OCI-LY7 (cell line): ENCODE results near the gene DTX3. TPM values are rescaled to one million over a fixed set of nuclear protein-coding genes. Genes with fewer than 3 reads are reported as not detected.

Experiments used
- BruUV-seq: library from RNA; stranded (reverse); fragments of 400-500 nt; replicated peaks from 2 replicates; lab custom pipeline; 2021; lab: Mats Ljungman, UMichigan
- CTCF ChIA-PET: fragments of 300-600 bp; sonication (Branson Sonifier 250); formaldehyde crosslinking; loops from one replicate; lab custom pipeline; 2022; ENCODE audit warnings: antibody characterized with exemption; ENCODE audit not compliant: unreplicated experiment; lab: Charles Lee
- POLR2A ChIA-PET: fragments of 300-600 bp; sonication (Branson Sonifier 250); formaldehyde crosslinking; loops from one replicate; lab custom pipeline; 2022; ENCODE audit warnings: antibody characterized with exemption; lab: Charles Lee
- DNase-seq: peaks from one replicate; pipeline ENCODE4 v3.0.0-alpha.2; 2015; ENCODE audit warnings: low spot score
- H2AFZ ChIP-seq: fragments of 200-600 bp; sonication (generic), shearing (Covaris generic); 2 replicates; pipeline ENCODE4 v1.6.1; 2014; ENCODE audit warnings: mild to moderate bottlenecking, antibody characterized with exemption, low read length, moderate library complexity
- H3K27ac ChIP-seq: fragments of 200-600 bp; sonication (generic); 2 replicates; pipeline ENCODE4 v1.5.1; 2014; ENCODE audit warnings: mixed run types, low read depth, mild to moderate bottlenecking, moderate library complexity, low read length, inconsistent platforms; ENCODE audit not compliant: poor library complexity, severe bottlenecking
- H3K36me3 ChIP-seq: fragments of 200-600 bp; sonication (generic); 2 replicates; pipeline ENCODE4 v1.6.1; 2014; ENCODE audit warnings: mild to moderate bottlenecking, antibody characterized with exemption, low read length, moderate library complexity, mixed read lengths; ENCODE audit not compliant: insufficient read depth
- H3K4me1 ChIP-seq: fragments of 200-600 bp; sonication (generic); 2 replicates; pipeline ENCODE4 v1.5.1; 2014; ENCODE audit warnings: mild to moderate bottlenecking, low read length; ENCODE audit not compliant: insufficient read depth, poor library complexity, severe bottlenecking
- H3K4me2 ChIP-seq: fragments of 200-600 bp; sonication (generic); 2 replicates; pipeline ENCODE4 v1.6.1; 2014; ENCODE audit warnings: mild to moderate bottlenecking, low read length
- H3K4me3 ChIP-seq: fragments of 200-600 bp; sonication (generic); 2 replicates; pipeline ENCODE4 v1.5.1; 2014; ENCODE audit warnings: mild to moderate bottlenecking, low read depth, low read length; ENCODE audit not compliant: poor library complexity, severe bottlenecking
- H3K79me2 ChIP-seq: fragments of 200-600 bp; sonication (generic); 2 replicates; pipeline ENCODE4 v1.6.1; 2016; ENCODE audit warnings: low read depth, mild to moderate bottlenecking, low read length, moderate library complexity, mixed read lengths; ENCODE audit not compliant: insufficient read depth
- H3K9me2 ChIP-seq: fragments of 200-600 bp; sonication (generic); 2 replicates; pipeline ENCODE4 v1.6.1; 2016; ENCODE audit warnings: mild to moderate bottlenecking, low read length, mixed read lengths; ENCODE audit not compliant: insufficient read depth
- H3K9me3 ChIP-seq: fragments of 200-600 bp; sonication (generic); 2 replicates; pipeline ENCODE4 v1.6.1; 2014; ENCODE audit warnings: mild to moderate bottlenecking, mixed run types, low read length, mixed read lengths
- H4K20me1 ChIP-seq: fragments of 200-600 bp; sonication (generic); 2 replicates; pipeline ENCODE4 v1.6.1; 2014; ENCODE audit warnings: mild to moderate bottlenecking, antibody characterized with exemption, low read length, moderate library complexity, mixed read lengths; ENCODE audit not compliant: insufficient read depth
- CTCF ChIP-seq: fragments of 200-600 bp; sonication (generic); conservative IDR thresholded peaks from 2 replicates; pipeline ENCODE4 v1.5.1; 2014; ENCODE audit warnings: mild to moderate bottlenecking, antibody characterized with exemption, low read length, moderate library complexity, mixed read lengths
- EZH2phosphoT487 ChIP-seq: fragments of 200-600 bp; sonication (generic); IDR thresholded peaks from 2 replicates; pipeline ENCODE4 v1.6.1; 2018; ENCODE audit warnings: low read depth, borderline replicate concordance, mild to moderate bottlenecking, mixed run types, antibody characterized with exemption, low read length, moderate library complexity, mixed read lengths
- intact Hi-C: fragments of 100-400 bp; cut with micrococcal nuclease; formaldehyde crosslinking; loops from one replicate; pipeline ENCODE4 v1.10.0; 2022; ENCODE audit not compliant: unreplicated experiment
- total RNA-seq, 2 experiments: library from RNA; depleted of rRNA in 1 of 2; stranded (reverse); fragments of >200 nt in 1 of 2; shearing (Covaris generic) in 1 of 2; gene quantifications; 2 replicates each; pipeline ENCODE4 v1.2.3, GENCODE V29; 2014 to 2022

DTX3 gene
- total RNA-seq, 2 experiments from 2014 or later: not detected

- Histone ChIP-seq H3K9me3 (no peaks in the 10 kb centered on the region), H3K36me3 (peaks cover 28% of the 10 kb centered on the region; the same call in 1 of the 2 replicates), H3K4me2 (peak overlapping the region; percentile 39; the same call in 1 of the 2 replicates), H3K9me2 (no peaks in the 10 kb centered on the region), H3K79me2 (no peaks in the 10 kb centered on the region), H3K4me3 (no peak overlapping the region), H2AFZ (no peak overlapping the region), H4K20me1 (no peaks in the 10 kb centered on the region), H3K4me1 (no peaks in the 10 kb centered on the region), H3K27ac (no peak overlapping the region)
- intact Hi-C loops: no loop called here
- no TSS peak for BruUV-seq
- no peak for DNase-seq
- ChIA-PET CTCF (no interaction called here), POLR2A (no interaction called here)
- TF ChIP-seq CTCF (no peak), EZH2phosphoT487 (no peak)
Measured at GRCh38 chr12:57604992-57605810, 577 bp downstream of the DTX3 start.

GRCh38 chr12:57605811-57606311 is 1.2 kb downstream of the DTX3 start:
- intact Hi-C loops: no loop called here
- no peak overlapping the region for H2AFZ ChIP-seq
- POLR2A ChIA-PET: interaction anchor here (1.4 kb wide), 1 partner anchor 14 kb away, joined by 3 read pairs; the partner anchor contains the start of gene PIP4K2C
- TF ChIP-seq EZH2phosphoT487: no peak
- TF ChIP-seq CTCF: no peak
- CTCF ChIA-PET: interaction anchor here (0.5 kb wide), 1 partner anchor 787 kb away, joined by 5 read pairs; no protein-coding TSS in a partner anchor
- no peak overlapping the region for H3K27ac ChIP-seq
- no peak overlapping the region for H3K4me3 ChIP-seq
- H3K9me2 ChIP-seq: no peaks in the 10 kb centered on the region
- BruUV-seq: no TSS peak
- no peak overlapping the region for H3K4me2 ChIP-seq
- H3K79me2 ChIP-seq: no peaks in the 10 kb centered on the region
- peaks cover 22% of the 10 kb centered on the region; the same call in 1 of the 2 replicates for H3K36me3 ChIP-seq
- no peaks in the 10 kb centered on the region for H4K20me1 ChIP-seq
- H3K4me1 ChIP-seq: no peaks in the 10 kb centered on the region
- no peaks in the 10 kb centered on the region for H3K9me3 ChIP-seq
- no peak for DNase-seq
